Fibroblast of lung (primary cell): ENCODE measurements around the gene MYOC. TPM values are rescaled to one million over a fixed set of nuclear protein-coding genes. Genes with fewer than 3 reads are reported as not detected.

ENCODE experiments used
- DNase-seq, 2 donors: peaks; one replicate each; pipeline versions ENCODE4 v3.0.0 to v3.0.0-alpha.2; 2010; ENCODE audit warnings: low read depth in 2 of 2
- H2AFZ ChIP-seq: 2 replicates; pipeline ENCODE4 v1.5.1; 2012; ENCODE audit warnings: low read length, control low read depth, inconsistent platforms
- H3K27ac ChIP-seq: 2 replicates; pipeline ENCODE4 v1.5.1; 2011; ENCODE audit warnings: low read length, control low read depth; ENCODE audit not compliant: insufficient read depth
- H3K27me3 ChIP-seq: 2 replicates; pipeline ENCODE4 v1.5.1; 2011; ENCODE audit warnings: mild to moderate bottlenecking, low read length; ENCODE audit not compliant: control insufficient read depth, insufficient read depth
- H3K36me3 ChIP-seq: 2 replicates; pipeline ENCODE4 v1.5.1; 2011; ENCODE audit warnings: low read length; ENCODE audit not compliant: control insufficient read depth, insufficient read depth
- H3K4me1 ChIP-seq: 2 replicates; pipeline ENCODE4 v1.5.1; 2011; ENCODE audit warnings: low read length; ENCODE audit not compliant: control insufficient read depth, insufficient read depth; ENCODE audit errors: extremely low read depth
- H3K4me2 ChIP-seq: 2 replicates; pipeline ENCODE4 v1.5.1; 2011; ENCODE audit warnings: low read length, control low read depth; ENCODE audit not compliant: insufficient read depth; ENCODE audit errors: extremely low read depth
- H3K4me3 ChIP-seq, 4 experiments: fragments of 200-600 bp in 1 of 4; sonication (generic) in 1 of 4; replicated peaks in 1 of 4; 2 replicates each; pipeline ENCODE4 v1.5.1; 2011 to 2016; ENCODE audit warnings: low read length in 4 of 4, low read depth in 3 of 4, mild to moderate bottlenecking in 3 of 4, control low read depth in 2 of 4, inconsistent platforms in 1 of 4, mixed read lengths in 1 of 4; ENCODE audit not compliant: insufficient read depth in 1 of 4; ENCODE audit errors: control extremely low read depth in 1 of 4
- H3K79me2 ChIP-seq: 2 replicates; pipeline ENCODE4 v1.5.1; 2012; ENCODE audit warnings: mild to moderate bottlenecking, low read length, inconsistent platforms; ENCODE audit not compliant: control insufficient read depth, insufficient read depth
- H3K9ac ChIP-seq: 2 replicates; pipeline ENCODE4 v1.5.1; 2011; ENCODE audit warnings: mild to moderate bottlenecking, low read length, control low read depth; ENCODE audit not compliant: insufficient read depth
- H3K9me3 ChIP-seq: 2 replicates; pipeline ENCODE4 v1.5.1; 2012; ENCODE audit warnings: low read depth, low read length; ENCODE audit not compliant: control insufficient read depth, insufficient read depth
- H4K20me1 ChIP-seq: 2 replicates; pipeline ENCODE4 v1.5.1; 2011; ENCODE audit warnings: low read length; ENCODE audit not compliant: control insufficient read depth, insufficient read depth; ENCODE audit errors: extremely low read depth
- EZH2 ChIP-seq: IDR thresholded peaks from 2 replicates; pipeline ENCODE4 v1.5.1; 2012; ENCODE audit warnings: low read length, control low read depth, mild to moderate bottlenecking; ENCODE audit errors: missing control alignments
- polyA plus RNA-seq, 2 donors: library from polyadenylated mRNA; depleted of rRNA in 1 of 2; stranded (reverse) in 1 of 2; unstranded in 1 of 2; fragments of >200 nt; gene quantifications; 2 replicates each; pipeline ENCODE4 v1.2.1, GENCODE V29; 2011 to 2012; ENCODE audit warnings: missing spikeins in 1 of 2
- total RNA-seq: library from RNA; depleted of rRNA; stranded (reverse); fragments of >200 nt; gene quantifications from 2 replicates; pipeline ENCODE4 v1.2.1, GENCODE V29; 2014
- TF ChIP-seq, protein P1 (sequence below), 2 donors: IDR thresholded peaks in 1 of 2; conservative IDR thresholded peaks in 1 of 2; 1 replicate in 1 of 2; 2 replicates in 1 of 2; pipeline ENCODE4 v1.5.1; 2011 to 2012; ENCODE audit warnings: low read length in 2 of 2, control low read depth in 1 of 2, inconsistent platforms in 1 of 2, low read depth in 1 of 2, mild to moderate bottlenecking in 1 of 2

The MYOC gene
- total and polyA plus RNA-seq, 2 donors (not counting 1 experiment from before 2014, with no cell fraction given): 1.2 to 2.0 TPM

DNA sequence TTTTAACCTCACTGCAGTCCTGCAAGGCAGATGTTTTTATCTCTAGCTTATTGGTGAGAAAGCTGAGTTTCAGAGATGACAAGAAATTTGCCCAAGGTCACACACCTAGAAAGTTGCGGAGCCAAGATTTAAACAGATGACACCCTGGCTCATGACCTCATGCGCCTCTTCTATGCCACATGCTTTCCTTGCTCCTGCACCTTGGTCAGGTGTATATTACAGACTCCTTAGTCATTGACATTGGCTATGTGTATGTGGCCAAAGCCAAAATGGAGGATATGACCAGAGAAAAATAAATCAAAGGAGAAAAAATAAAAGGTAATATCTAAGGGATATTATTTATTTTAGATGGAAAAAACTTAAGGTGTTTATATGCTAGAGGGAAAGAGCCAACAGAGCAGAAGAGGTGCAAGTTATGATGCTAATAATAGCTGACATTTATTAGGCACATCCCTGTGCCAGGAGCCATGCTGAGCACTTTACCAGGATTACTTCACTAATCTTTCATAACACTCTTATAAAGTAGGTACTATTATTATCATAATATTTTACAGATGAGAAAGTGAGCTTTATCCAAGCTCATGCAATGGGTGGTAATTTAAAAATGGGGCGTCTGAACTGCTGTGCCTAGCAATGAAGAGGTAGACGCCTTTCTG, 13.8 kb upstream of the MYOC start:
- DNase-seq: no peak

DNA sequence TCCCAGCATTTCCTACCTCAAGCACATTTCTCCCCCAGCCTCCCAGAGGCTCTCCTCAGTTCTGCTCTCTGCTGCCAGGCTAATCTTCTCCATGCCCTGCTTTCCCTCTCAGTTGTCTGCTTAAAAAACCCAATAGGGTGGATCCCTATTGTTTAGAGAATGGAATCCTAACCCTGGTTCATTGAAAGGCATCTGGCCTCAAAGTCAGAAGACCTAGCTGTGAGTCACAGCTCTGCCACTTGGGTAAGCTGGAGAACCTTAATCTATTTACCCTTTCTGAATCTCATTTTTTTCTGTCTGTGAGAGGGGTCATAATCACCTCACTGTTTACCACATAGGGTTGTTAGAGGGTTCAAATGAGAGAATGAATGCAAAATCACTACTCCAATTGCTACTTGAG, 12.5 kb upstream of the MYOC start:
- Histone ChIP-seq H3K4me3 (no peak overlapping the region), H3K4me2 (no peak overlapping the region), H3K4me1 (no peaks in the 10 kb centered on the region), H3K9ac (no peak overlapping the region), H3K27ac (no peak overlapping the region), H3K27me3 (no peaks in the 10 kb centered on the region), H3K36me3 (no peaks in the 10 kb centered on the region), H2AFZ (no peak overlapping the region), H3K79me2 (no peaks in the 10 kb centered on the region), H4K20me1 (no peaks in the 10 kb centered on the region), H3K9me3 (no peaks in the 10 kb centered on the region)
- TF ChIP-seq EZH2: no peak
- TF ChIP-seq, protein P1, sequence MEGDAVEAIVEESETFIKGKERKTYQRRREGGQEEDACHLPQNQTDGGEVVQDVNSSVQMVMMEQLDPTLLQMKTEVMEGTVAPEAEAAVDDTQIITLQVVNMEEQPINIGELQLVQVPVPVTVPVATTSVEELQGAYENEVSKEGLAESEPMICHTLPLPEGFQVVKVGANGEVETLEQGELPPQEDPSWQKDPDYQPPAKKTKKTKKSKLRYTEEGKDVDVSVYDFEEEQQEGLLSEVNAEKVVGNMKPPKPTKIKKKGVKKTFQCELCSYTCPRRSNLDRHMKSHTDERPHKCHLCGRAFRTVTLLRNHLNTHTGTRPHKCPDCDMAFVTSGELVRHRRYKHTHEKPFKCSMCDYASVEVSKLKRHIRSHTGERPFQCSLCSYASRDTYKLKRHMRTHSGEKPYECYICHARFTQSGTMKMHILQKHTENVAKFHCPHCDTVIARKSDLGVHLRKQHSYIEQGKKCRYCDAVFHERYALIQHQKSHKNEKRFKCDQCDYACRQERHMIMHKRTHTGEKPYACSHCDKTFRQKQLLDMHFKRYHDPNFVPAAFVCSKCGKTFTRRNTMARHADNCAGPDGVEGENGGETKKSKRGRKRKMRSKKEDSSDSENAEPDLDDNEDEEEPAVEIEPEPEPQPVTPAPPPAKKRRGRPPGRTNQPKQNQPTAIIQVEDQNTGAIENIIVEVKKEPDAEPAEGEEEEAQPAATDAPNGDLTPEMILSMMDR (conservative IDR thresholded peaks at IDR 0.05 in 1 of 2, IDR thresholded peaks at IDR 0.05 in 1 of 2; ENCODE audit: low read depth in 1 of 2, low read length in 2 of 2): no peak
- no peak for DNase-seq

More for the DNA sequence above, 13.8 kb upstream of the MYOC start:
- H3K9me3 ChIP-seq: no peaks in the 10 kb centered on the region
- no peaks in the 10 kb centered on the region for H3K27me3 ChIP-seq
- no peaks in the 10 kb centered on the region for H3K4me1 ChIP-seq
- H3K36me3 ChIP-seq: no peaks in the 10 kb centered on the region
- TF ChIP-seq EZH2: no peak
- TF ChIP-seq, protein P1 (conservative IDR thresholded peaks at IDR 0.05 in 1 of 2, IDR thresholded peaks at IDR 0.05 in 1 of 2; ENCODE audit: low read depth in 1 of 2, low read length in 2 of 2): no peak
- no peak overlapping the region for H3K4me3 ChIP-seq
- no peak overlapping the region for H3K9ac ChIP-seq
- no peaks in the 10 kb centered on the region for H3K79me2 ChIP-seq
- no peak overlapping the region for H2AFZ ChIP-seq
- H4K20me1 ChIP-seq: no peaks in the 10 kb centered on the region
- H3K4me2 ChIP-seq: no peak overlapping the region
- H3K27ac ChIP-seq: no peak overlapping the region

DNA sequence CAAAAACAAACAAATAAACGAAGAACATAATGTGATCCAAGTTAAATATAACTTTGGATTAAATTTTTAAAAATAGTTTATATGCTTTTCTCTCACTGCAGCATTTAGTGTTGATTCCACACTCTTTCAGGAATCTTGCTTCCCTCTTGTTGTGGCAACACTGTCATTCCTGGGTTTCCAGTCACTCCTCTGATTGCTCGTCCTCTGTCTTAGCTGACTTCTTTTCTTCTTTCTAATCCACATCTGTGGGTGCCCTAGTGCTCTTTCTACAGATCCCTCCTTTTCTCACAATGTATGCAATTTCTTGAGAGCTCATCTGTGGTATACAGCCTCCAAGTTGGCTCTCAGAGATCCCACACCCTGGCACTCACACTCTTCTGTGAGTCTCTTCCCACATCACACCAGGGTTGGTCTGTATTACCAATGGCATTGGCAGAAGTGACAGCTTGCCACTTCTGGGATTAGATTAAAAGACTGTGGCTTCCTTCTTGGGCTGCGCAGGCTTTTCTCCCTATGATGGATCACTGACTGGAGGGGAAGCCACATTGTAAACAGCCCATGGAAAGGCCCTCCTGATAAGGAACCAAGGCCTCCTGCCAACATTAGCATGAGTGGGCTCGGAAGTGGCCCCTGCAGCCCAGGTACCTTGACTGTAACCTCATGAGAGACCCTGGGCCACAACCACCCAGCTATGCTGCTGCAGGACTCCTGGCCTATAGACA, 11.5 kb upstream of the MYOC start:
- no peaks in the 10 kb centered on the region for H3K9me3 ChIP-seq
- no peak overlapping the region for H3K4me2 ChIP-seq
- no peaks in the 10 kb centered on the region for H3K79me2 ChIP-seq
- no peak for DNase-seq
- no peaks in the 10 kb centered on the region for H3K27me3 ChIP-seq
- no peak overlapping the region for H2AFZ ChIP-seq
- H3K36me3 ChIP-seq: no peaks in the 10 kb centered on the region
- TF ChIP-seq, protein P1 (conservative IDR thresholded peaks at IDR 0.05 in 1 of 2, IDR thresholded peaks at IDR 0.05 in 1 of 2; ENCODE audit: low read depth in 1 of 2, low read length in 2 of 2): no peak
- no peak for TF ChIP-seq EZH2
- H4K20me1 ChIP-seq: no peaks in the 10 kb centered on the region
- H3K27ac ChIP-seq: no peak overlapping the region
- H3K9ac ChIP-seq: no peak overlapping the region
- H3K4me3 ChIP-seq: no peak overlapping the region
- no peaks in the 10 kb centered on the region for H3K4me1 ChIP-seq
